COLO829 (cell line): ENCODE results near the gene ERRFI1.
A peak's percentile ranks its signal among the peaks of the same experiment; 100 is the strongest.

Experiments
- DNase-seq: peaks from one replicate; pipeline ENCODE4 v3.0.0; 2012; ENCODE audit warnings: low spot score

ERRFI1 gene

GRCh38 chr1:8043621-8044020, 17.5 kb upstream of the ERRFI1 start:
- no peak for DNase-seq

GRCh38 chr1:8042134-8042533, 16.0 kb upstream of the ERRFI1 start:
- DNase-seq, result no peak

- peak; percentile 89 for DNase-seq
These were observed 14.5 kb upstream of the ERRFI1 start for GRCh38 chr1:8040586-8040985.

- DNase-seq, result no peak
These were observed 13.0 kb upstream of the ERRFI1 start for GRCh38 chr1:8039071-8039470.

- DNase-seq, result no peak
These were observed 9.2 kb upstream of the ERRFI1 start for GRCh38 chr1:8035289-8035688.

GRCh38 chr1:8033322-8033721, 7.2 kb upstream of the ERRFI1 start:
- no peak for DNase-seq

- DNase-seq, result no peak
These were observed 6.3 kb upstream of the ERRFI1 start for GRCh38 chr1:8032366-8032910.

- DNase-seq, result no peak
These were observed 5.2 kb upstream of the ERRFI1 start for GRCh38 chr1:8031176-8031785.

- DNase-seq, result no peak
These were observed 2.4 kb upstream of the ERRFI1 start for GRCh38 chr1:8028571-8028910.

GRCh38 chr1:8027748-8028570, 1.9 kb upstream of the ERRFI1 start:
- peak; percentile 33 for DNase-seq

- no peak for DNase-seq
These were observed 1.1 kb upstream of the ERRFI1 start for GRCh38 chr1:8026976-8027747.

GRCh38 chr1:8025671-8026144, 401 bp downstream of the ERRFI1 start:
- DNase-seq, result no peak

- DNase-seq, result no peak
These were observed 943 bp downstream of the ERRFI1 start for GRCh38 chr1:8025061-8025670.

- no peak for DNase-seq
These were observed 1.8 kb downstream of the ERRFI1 start for GRCh38 chr1:8024329-8024728.

- DNase-seq, result no peak
These were observed 2.2 kb downstream of the ERRFI1 start for GRCh38 chr1:8023995-8024313.

- DNase-seq, result no peak
These were observed 2.7 kb downstream of the ERRFI1 start for GRCh38 chr1:8023287-8023994.

- DNase-seq, result no peak
These were observed 3.5 kb downstream of the ERRFI1 start for GRCh38 chr1:8022395-8023286.

GRCh38 chr1:8021676-8022266, 4.3 kb downstream of the ERRFI1 start:
- no peak for DNase-seq

- DNase-seq, result no peak
These were observed 6.1 kb downstream of the ERRFI1 start for GRCh38 chr1:8020032-8020431.

GRCh38 chr1:8019229-8019620, 6.9 kb downstream of the ERRFI1 start:
- no peak for DNase-seq
